Upper lobe of left lung (tissue), 6 donors: ENCODE measurements around the gene NF1. TPM values are rescaled to one million over a fixed set of nuclear protein-coding genes. Genes with fewer than 3 reads are reported as not detected.

Experiments used
- ATAC-seq, 2 donors: fragments of 200-7000 bp; cut with Tn5 transposase; one replicate each; pipeline ENCODE4 v1.9.1; 2022; ENCODE audit warnings: mild to moderate bottlenecking in 2 of 2, moderate library complexity in 2 of 2; ENCODE audit not compliant: low FRiP score in 2 of 2
- DNase-seq, 2 donors: peaks; one replicate each; pipeline ENCODE4 v3.0.0-alpha.2; 2019 to 2020
- H3K27ac ChIP-seq, 4 donors: fragments of 200-600 bp; sonication (generic); one replicate each; pipeline ENCODE4 v1.5.1; 2016 to 2019
- H3K27me3 ChIP-seq, 4 donors: fragments of 200-600 bp; sonication (generic); one replicate each; pipeline ENCODE4 v1.5.1; 2017 to 2019
- H3K36me3 ChIP-seq, 4 donors: fragments of 200-600 bp; sonication (generic); one replicate each; pipeline ENCODE4 v1.5.1; 2016 to 2019
- H3K4me1 ChIP-seq, 4 donors: fragments of 200-600 bp; sonication (generic); one replicate each; pipeline ENCODE4 v1.5.1; 2018 to 2019
- H3K4me3 ChIP-seq, 4 donors: fragments of 200-600 bp; sonication (generic); one replicate each; pipeline ENCODE4 v1.5.1; 2017 to 2019; ENCODE audit warnings: mild to moderate bottlenecking in 2 of 4, moderate library complexity in 1 of 4
- H3K9me3 ChIP-seq, 4 donors: fragments of 200-600 bp; sonication (generic); one replicate each; pipeline ENCODE4 v1.5.1; 2018 to 2019
- CTCF ChIP-seq, 6 experiments: fragments of 450-650 bp in 4 of 6; fragments of 200-600 bp in 2 of 6; sonication (generic) in 2 of 6; IDR thresholded peaks; one replicate each; pipeline ENCODE4 v1.5.1; 2016 to 2019; ENCODE audit warnings: antibody characterized with exemption in 6 of 6
- EP300 ChIP-seq, 4 donors: sonication (generic); formaldehyde crosslinking; IDR thresholded peaks; one replicate each; pipeline ENCODE4 v1.5.1; 2017; ENCODE audit warnings: antibody characterized with exemption in 4 of 4, control low read depth in 2 of 4
- POLR2A ChIP-seq, 4 donors: fragments of 450-650 bp; IDR thresholded peaks; one replicate each; pipeline ENCODE4 v1.5.1; 2016 to 2017; ENCODE audit warnings: antibody characterized with exemption in 4 of 4, mild to moderate bottlenecking in 2 of 4
- POLR2AphosphoS5 ChIP-seq, 2 donors: sonication (generic); formaldehyde crosslinking; IDR thresholded peaks; one replicate each; pipeline ENCODE4 v1.5.1; 2017; ENCODE audit warnings: antibody characterized with exemption in 2 of 2
- WGBS, 2 donors: methylation state at CpG; one replicate each; pipeline ENCODE4 v1.1.5; 2017 to 2018; 5-methylcytosine and 5-hydroxymethylcytosine counted together
- total RNA-seq, 6 donors: library from RNA; depleted of rRNA in 4 of 6; stranded (reverse); fragments of >200 nt in 4 of 6; gene quantifications; one replicate each; pipeline versions ENCODE4 v1.1.0 to v1.2.1, GENCODE V29; 2016 to 2021
- donor health status: DM: no; HTN: no; CAD: no; lungs with moderate emphysema.
- donor health status: DM: no; HTN: yes; CAD: no; lungs with severe emphysema.

NF1 gene
- total RNA-seq, 6 donors from 2014 or later, result 35.5 to 85.1 (median 47.1) TPM

DNA sequence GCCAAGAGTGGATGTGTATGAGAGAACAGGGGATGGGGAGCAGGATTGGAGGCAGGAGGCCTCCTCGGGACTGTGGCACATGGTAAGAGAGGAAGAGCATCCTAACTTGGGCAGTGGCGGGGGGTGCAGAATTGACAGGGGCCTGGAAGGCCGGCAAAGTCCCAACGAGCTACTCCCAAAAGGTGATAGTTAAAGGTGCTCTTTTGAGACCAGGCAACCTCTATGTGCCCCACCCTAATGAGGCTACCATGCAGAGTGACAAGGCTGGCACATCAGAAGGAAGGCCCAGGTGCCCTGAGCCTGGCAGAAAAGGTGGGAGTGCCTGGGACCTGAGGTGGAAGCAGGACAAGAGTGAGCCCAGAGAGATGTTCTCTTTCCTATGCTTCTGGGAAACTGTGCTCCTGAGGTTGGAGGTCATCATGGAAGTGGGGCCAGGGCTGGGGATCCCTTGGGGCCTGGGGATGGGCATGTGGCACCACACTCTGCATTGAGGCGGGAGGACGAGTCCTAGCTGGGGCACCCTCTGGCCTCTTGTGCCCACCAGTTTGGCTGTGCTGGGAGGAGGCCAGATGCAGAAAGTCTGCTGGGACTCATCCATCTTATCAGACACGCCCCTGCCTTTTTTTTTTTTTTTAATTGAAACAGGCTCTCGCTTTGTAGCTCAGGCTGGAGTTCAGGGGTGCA lies 302.6 kb downstream of the NF1 start:
- no peaks in the 10 kb centered on the region for H3K9me3 ChIP-seq
- H3K27ac ChIP-seq, result no peak overlapping the region
- WGBS, 2 donors, result 71 to 77% methylated on average over 8 of the region's 8 CpGs
- TF ChIP-seq CTCF (IDR thresholded peaks at IDR 0.05), result no peak
- no peak for TF ChIP-seq POLR2A (IDR thresholded peaks at IDR 0.05)
- no peak for TF ChIP-seq EP300 (IDR thresholded peaks at IDR 0.05)
- TF ChIP-seq POLR2AphosphoS5 (IDR thresholded peaks at IDR 0.05), result no peak
- H3K4me1 ChIP-seq, result peaks cover 0 to 1% (median under 1%) of the 10 kb centered on the region in 4 donors
- no peak overlapping the region for H3K4me3 ChIP-seq
- DNase-seq, result peak in 1 of 2 donors; percentile 8
- peaks cover 0 to 13% (median 4%) of the 10 kb centered on the region in 4 donors for H3K27me3 ChIP-seq
- no peak for ATAC-seq
- no peaks in the 10 kb centered on the region for H3K36me3 ChIP-seq

DNA sequence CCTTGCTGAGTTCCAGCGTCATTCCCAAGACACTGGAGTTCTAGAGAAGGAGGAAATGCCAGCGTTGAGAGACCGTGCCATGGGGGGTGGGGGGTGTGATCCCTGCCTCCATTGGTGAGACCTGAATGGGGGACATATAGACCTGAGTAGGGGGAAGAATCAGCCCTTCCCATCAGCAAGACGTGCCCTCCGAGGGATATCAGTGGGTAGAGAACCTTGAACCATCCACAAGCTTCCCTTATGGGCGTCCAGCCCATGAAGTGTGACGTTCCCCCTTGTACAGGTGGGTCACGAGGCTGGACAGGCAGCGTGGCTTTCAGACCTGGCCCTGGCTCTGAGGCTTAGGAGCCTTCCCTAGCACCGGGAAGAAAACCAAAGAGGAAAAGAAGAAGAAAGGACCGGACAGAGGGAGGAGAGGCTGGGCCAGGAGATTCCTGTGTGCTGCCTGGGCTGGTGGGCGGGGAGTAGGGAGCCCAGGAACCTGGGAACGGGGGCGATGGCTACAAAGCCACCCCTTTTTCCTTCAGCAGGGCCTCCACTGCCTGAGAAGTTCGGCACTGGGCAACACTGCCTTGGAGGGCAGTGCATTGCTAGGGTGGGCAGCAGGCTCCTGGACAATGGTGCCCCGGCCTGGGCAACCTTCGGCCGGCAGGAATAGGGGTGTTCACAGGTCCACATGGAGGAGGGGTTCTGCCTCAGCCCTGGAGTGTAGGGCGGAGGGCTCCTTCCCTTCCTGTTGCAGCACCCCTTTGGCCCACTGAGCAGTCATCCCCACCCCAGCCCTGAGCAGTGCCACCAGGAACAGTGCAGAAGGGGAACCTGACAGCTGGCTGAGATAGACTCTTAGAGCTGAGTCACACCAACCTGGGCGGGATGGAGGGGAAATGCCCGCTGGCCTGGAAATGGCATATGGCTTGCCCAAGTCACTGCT lies 303.9 kb downstream of the NF1 start:
- no peak overlapping the region for H3K27ac ChIP-seq
- TF ChIP-seq EP300 (IDR thresholded peaks at IDR 0.05) (no peak), POLR2A (IDR thresholded peaks at IDR 0.05) (no peak), CTCF (IDR thresholded peaks at IDR 0.05) (no peak), POLR2AphosphoS5 (IDR thresholded peaks at IDR 0.05) (no peak)
- H3K27me3 ChIP-seq, result peaks cover 0 to under 1% (median 0%) of the 10 kb centered on the region in 4 donors
- WGBS, 2 donors, result 83 to 85% methylated on average over 17 to 21 of the region's 21 CpGs
- no peaks in the 10 kb centered on the region for H3K36me3 ChIP-seq
- no peak for DNase-seq
- no peaks in the 10 kb centered on the region for H3K4me1 ChIP-seq
- ATAC-seq, result no peak
- no peaks in the 10 kb centered on the region for H3K9me3 ChIP-seq
- no peak overlapping the region for H3K4me3 ChIP-seq

DNA sequence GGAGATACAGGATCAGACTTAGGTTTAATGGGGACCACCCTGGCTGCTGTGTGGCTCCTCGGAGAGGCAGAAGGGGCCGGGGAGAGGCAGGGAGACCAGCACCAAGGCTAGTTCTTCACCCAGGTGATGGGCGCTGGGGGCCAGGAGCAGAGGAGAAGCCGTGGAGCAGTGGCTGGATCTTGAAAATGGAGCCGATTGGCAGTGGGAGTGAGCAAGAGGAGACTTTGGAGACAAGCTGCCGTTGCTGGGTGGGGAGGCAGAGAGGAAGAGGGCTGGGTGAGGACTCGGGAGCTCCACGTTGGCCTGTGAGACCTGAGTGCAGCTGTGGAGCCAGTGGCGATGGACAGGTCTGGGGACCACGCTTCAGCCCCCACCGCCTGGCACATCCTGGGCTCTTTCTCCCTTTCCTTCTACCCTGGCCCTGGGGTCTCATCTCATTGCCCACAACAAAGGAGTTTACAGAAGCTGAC lies 305.7 kb downstream of the NF1 start:
- no peaks in the 10 kb centered on the region for H3K9me3 ChIP-seq
- H3K4me3 ChIP-seq, result no peak overlapping the region
- no peaks in the 10 kb centered on the region for H3K4me1 ChIP-seq
- TF ChIP-seq CTCF (IDR thresholded peaks at IDR 0.05) (no peak), POLR2A (IDR thresholded peaks at IDR 0.05) (no peak), POLR2AphosphoS5 (IDR thresholded peaks at IDR 0.05) (no peak), EP300 (IDR thresholded peaks at IDR 0.05) (no peak)
- no peak overlapping the region for H3K27ac ChIP-seq
- H3K36me3 ChIP-seq, result no peaks in the 10 kb centered on the region
- WGBS, 2 donors, result 67 to 78% methylated on average over 11 of the region's 11 CpGs
- DNase-seq (no peak), ATAC-seq (no peak)
- no peaks in the 10 kb centered on the region for H3K27me3 ChIP-seq

DNA sequence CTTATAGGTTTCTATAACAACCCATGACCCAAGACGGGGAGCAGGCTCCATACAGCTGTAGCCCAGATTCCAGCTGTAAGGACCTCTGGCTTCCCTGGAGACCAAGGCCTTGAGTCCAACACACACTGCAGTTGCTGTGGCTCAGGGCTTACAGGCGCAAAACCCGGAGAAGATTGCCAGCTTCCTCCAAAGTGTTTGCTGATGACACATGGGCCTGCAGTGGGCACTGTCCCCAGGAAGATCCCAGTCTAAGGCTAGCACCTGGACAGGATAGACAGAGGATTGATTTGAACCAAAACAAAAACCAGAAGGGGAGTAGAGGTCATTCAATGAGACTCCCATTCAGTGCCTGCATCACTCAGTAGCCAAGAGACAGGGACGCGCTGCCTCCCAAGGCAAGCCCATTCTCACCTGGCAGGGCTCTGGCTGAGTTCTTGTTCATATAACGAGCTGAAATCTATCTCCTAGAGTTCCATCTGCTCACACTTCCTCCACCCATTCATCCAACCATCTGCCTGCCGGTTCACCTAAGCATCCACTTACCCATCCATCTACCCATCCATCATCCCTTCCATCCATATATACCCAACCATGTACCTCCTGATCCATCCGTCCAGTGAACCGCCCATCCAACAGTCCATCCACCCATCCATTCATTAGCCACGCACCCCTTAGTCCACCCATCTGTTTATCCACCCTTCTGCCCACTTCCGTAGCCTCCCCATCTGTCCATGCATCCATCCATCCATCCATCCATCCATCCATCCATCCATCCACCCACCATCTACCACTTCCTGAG lies 306.9 kb downstream of the NF1 start:
- DNase-seq (no peak), ATAC-seq (no peak)
- Histone ChIP-seq H3K4me3 (no peak overlapping the region), H3K36me3 (no peaks in the 10 kb centered on the region), H3K27ac (no peak overlapping the region), H3K4me1 (no peaks in the 10 kb centered on the region), H3K9me3 (no peaks in the 10 kb centered on the region), H3K27me3 (no peaks in the 10 kb centered on the region)
- TF ChIP-seq POLR2AphosphoS5 (IDR thresholded peaks at IDR 0.05) (no peak), EP300 (IDR thresholded peaks at IDR 0.05) (no peak), POLR2A (IDR thresholded peaks at IDR 0.05) (no peak), CTCF (IDR thresholded peaks at IDR 0.05) (no peak)
- WGBS, 2 donors, result 90 to 91% methylated on average over 10 to 11 of the region's 11 CpGs
